Stimulated activated CD8-positive, alpha-beta memory T cell treated with anti-CD3 and anti-CD28 coated beads, Interleukin-4, amount 100 ng/mL, for 24 hours (primary cell): Measurements from ENCODE around the gene DAND5.
"Not testable (repeated sequence)": the region's sequence is repeated elsewhere in the genome, so short reads cannot be mapped to it uniquely, and the experiment has no call there.

Source experiments
- DNase-seq: peaks from one replicate; pipeline ENCODE4 v3.0.0-alpha.2; 2020; ENCODE audit warnings: low read depth

DAND5 gene

DNA sequence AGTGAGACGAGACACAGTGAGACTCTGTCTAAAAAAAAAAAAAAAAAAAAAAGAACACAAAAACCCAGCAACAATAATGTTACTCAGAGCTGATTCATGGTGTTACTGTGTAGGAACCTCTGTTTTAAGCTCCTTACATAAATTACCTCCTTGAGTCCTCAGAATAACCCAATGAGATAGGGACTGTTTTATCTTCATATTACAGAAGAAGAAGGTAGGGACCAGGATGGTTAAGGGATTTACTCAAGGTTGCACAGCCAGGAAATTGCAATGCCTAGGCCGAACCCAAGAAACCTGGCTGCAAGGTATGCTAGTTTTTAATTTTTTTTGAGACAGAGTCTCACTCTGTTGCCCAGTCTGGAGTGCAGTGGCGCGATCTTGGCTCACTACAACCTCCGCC is 1.5 kb upstream of the DAND5 start:
- DNase-seq, result no peak

DNA sequence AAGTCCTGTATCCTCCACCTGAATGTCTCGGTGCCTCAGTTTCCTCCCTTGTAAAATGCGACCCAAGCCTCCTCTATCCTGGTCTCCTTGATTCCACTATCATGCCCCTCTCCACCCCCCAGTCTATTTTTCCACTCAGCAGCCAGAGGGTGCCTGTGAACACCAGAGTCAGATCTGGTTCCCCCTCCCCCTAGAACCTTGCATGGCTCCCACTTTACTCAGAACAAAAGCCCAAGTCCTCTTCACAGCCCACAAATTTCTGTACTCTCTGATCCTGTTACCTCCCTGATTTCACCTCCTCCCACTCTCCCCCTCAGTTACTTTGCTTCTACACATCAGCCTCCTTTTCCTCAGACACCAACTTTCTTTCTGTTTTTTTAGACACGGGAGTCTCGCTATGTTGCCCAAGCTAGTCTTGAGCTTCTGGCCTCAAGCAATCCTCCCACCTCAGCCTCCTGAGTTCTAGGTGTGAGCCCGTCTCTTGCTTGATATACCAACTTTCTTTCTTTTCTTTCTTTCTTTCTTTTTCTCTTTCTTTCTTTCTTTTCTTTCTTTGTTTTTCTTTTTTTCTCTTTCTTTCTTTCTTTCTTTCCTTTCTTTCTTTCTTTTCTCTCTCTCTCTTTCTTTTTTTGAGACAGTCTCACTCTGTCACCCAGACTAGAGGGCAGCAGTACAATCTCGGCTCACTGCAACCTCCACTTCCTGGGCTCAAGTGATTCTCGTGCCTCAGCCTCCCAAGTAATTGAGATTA is 869 bp downstream of the DAND5 start:
- DNase-seq, result no peak

DNA sequence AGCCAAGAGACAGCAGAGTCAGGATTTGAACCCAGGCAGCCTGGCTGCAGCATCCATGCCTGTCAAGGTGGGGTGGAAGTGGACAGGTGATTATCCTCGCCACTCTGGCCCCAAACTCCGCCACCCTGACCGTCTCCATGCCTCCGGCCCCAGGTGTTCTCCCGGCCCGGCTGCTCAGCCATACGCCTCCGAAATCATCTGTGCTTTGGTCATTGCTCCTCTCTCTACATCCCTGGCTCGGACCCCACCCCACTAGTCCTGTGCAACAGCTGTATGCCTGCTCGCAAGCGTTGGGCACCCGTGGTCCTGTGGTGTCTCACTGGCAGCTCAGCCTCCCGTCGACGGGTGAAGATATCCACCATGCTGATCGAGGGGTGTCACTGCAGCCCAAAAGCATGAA is 3.9 kb downstream of the DAND5 start:
- no peak for DNase-seq

DNA sequence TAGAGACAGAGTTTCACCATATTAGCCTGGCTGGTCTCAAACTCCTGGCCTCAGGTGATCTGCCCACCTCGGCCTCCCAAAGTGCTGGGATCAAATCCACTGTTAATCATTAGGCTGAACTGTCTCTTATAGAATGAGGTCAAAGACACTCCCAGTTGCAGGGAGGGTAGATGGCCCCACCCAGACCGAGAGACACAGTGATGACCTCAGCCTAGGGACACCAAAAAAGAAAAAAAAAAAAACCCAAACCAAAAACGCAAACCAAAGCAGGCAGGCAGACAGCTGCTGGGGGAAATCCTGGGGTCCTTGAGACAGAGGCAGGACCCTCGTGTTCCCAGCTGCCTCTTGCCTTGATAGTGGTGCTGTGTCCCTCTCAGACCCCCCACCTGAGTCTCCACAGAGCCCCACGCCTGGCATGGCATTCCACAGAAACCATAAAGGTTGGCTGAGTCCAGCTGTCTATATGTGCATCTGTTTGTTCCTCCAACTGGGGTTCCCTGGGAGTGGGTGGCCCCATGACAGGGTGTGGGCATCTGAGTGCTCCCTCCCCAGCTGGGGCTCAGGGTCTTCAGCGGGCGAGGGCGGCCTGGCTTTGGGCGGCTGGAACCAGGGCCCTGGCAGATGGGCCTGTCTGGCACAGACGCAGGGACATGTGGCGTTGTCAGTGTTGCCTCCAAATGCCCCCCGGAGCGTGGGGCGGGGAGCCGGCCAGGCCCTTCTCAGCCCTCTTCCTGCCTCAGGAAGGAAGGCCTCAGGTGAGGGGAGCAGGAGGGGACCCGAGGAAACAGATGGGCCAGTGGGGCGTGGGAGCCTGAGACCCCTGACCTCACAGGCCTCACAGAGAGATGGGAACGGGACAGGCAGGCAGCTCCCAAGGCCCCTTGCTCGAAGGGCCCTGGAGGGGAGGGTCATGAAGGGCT is 5.2 kb downstream of the DAND5 start:
- no peak for DNase-seq

DNA sequence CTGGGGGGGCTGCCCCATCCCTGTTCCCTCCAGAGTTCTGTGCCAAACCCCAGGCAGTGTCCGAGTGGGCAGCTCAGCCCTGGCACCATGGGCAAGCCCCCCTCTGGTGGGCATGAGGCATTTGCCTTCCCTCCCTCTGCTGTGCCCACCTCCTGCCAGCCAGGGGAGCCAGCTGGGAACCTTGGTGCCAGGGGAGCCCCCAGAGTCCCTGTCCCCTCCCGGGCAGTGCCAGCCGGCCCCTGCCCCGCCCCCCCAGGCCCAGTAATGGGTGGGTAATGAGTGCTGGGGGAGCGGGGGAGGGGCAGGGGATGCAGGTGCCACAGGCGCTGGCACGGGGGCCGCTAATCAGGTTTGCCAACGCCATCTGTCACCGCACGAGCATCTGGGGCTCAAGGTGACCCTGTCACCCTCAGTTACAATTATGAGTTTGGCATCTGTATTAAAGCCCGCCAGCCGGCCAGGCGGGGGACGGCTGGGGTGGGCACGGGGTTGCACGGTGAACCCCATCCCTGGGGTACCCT is 5.9 kb downstream of the DAND5 start:
- no peak for DNase-seq

DNA sequence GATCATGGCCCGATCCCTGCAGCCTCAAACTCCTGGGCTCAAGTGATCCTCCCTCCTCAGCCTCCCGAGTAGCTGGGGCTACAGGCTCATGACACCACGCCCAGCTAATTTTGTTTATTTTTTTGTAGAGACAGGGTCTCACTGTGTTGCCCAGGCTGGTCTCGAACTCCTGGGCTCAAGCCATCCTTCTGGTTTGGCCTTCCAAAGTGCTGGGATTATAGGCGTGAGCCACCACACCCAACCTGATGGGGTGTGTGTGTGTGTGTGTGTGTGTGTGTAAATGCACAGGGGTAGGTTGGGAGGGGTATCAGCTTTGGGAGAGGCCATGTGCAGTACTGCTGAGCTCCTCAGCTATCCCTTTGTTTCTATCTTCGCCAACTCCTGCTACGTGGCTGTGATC is 6.7 kb downstream of the DAND5 start:
- not testable (repeated sequence) for DNase-seq

DNA sequence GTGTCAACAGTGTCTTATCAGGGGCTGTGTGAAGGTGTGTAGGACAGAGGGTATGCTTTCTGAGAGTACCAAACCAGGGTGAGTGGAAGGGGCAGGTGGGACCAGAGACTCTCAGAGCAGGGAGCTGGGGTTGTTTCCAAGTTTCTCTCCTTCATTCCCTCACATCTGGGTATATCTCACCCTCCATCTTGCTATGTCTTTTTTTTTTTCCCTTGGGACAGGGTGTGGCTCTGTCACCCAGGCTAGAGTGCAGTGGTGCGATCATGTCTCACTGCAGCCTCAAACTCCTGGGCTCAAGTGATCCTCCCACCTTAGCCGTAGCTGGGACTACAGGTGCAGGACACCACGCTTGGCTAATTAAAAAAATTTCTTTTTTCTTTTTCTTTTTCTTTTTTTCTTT is 10.6 kb downstream of the DAND5 start:
- DNase-seq, result no peak

DNA sequence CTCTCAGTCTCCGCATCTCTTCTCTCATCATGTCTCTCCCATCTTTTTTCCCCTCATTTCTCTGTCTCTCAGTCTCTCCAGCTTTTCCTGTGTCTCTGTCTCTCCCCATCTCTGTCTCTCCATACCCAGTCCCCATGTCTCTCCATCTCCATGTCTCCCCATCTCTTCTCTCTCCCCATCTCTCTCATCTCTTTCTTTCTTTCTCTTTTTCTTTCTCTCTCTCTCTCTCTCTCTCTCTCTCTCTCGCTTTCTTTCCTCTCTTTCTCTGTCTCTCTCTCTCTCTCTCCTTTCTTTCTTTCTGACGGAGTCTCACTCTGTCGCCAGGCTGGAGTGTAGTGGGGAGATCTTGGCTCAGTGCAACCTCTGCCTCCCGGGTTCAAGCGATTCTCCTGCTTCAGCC is 13.3 kb downstream of the DAND5 start:
- DNase-seq, result no peak

DNA sequence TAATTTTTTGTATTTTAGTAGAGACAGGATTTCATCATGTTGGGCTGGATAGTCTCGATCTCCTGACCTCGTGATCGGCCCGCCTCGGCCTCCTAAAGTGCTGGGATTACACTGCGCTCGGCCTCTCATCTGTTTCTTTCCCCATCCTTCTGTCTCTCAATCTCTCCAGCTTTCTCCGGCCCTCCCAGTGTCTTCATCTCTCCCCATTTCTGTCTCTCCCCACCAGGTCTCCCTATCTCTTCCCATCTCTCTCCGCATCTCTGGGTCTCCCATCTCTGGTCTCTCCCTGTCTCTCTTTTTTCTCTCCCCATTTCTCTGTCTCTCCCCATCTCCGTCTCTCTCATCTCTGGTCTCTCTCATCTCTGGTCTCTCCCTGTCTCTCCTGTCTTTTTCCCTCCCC is 13.7 kb downstream of the DAND5 start:
- DNase-seq, result no peak

DNA sequence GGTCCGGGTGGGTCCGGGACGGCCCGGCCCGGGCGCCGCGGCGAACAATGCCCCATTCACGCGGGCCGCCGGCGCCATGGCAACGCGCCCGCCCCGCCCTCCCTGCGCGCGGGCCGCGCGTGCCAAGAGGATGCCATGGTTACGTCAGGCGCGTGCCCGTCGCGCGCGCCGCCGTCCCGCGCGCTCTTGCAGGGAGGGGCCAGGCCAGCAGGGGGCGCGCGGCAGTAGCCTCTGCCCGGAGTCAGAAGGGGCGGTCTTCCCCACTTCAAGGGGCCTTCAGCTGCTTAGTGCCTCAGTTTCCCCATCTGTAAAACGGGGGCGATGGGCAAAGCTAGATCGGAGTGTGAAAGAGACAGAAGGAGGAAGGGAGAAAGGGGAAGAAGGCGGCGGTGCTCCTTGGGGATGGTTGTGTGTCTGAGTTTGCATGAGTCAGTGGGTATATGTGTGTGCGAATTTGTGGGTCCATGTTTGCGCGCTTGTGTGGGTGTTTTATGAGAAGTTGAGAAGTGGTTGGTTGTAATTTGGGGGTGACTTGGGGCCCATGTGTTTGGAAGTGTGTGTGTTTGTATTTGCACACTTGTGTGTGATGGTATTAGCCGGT is 14.3 kb downstream of the DAND5 start:
- peak; percentile 70 for DNase-seq

DNA sequence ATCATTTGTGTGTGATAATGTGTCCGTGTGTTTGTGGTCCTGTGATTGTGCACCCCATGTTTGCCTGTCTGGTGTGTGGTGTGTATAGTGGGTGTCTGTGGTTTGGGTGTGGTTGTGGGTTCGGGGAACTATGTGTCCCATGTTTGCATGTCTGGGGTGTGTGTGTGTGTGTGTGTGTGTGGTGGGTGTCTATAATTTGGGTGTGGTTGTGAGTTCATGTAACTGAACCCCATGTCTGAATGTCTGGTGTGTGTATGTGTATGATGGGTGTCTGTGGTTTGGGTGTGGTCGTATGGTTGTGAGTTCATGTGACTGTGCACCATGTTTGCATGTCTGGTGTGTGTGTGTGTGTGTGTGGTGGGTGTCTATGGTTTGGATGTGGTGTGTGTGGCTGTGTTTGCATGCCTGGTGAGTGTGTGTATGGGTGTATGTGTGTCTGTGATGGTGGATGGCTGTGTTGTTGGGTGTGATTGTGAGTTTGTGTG is 14.8 kb downstream of the DAND5 start:
- no peak for DNase-seq

DNA sequence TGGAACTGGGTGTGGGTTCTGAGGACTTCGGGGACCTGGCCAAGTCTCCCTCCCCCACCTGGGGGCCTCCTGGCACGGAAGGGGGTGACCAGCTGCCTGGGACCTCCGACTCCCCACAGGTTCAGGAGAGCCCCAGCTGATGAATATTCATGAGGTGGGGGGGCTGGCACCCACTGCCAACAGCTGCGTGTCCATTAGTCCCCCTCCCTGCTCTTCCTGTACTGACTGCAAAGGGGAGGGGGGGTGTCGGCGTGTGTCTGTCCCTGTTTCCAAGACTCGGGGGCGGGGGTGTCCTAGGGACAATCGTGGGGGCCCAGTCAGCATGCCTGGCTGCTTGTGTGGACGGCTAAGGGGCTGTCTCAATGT is 15.3 kb downstream of the DAND5 start:
- DNase-seq, result no peak

DNA sequence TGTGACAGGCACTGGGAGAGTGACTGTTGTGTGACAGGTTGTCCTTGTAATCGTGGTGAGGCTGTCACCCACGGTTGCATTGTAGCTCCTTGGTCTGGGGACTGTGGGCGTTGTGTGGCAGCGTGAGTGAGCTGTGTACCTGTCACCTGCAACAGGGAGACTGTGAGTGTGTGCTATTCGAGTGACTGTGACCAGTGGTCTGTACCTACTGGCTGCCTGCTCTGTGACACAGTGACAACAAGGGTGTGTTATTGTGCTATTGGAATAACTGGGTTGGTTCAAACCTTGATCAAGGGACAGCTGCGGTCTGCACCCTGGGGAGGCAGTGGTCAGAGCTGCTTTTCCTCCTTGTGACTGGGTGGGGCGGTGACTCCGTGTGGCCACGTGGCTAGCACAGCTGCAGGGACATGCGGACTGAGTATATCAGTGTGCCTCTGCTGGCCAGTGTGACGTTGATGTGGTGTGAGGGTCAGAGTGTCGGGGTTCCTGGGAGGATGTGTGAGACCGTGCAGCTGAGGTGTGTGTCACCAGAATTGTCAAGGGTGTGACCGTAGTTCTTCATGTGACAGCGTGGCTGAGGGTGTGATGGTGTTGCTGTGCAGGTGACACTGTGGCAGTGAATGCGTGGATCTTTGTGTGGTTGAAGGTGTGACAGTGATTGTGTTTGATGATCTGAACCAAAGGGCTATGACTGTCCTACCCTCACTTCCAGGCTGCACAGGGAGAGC is 15.8 kb downstream of the DAND5 start:
- DNase-seq, result peak; percentile 12

DNA sequence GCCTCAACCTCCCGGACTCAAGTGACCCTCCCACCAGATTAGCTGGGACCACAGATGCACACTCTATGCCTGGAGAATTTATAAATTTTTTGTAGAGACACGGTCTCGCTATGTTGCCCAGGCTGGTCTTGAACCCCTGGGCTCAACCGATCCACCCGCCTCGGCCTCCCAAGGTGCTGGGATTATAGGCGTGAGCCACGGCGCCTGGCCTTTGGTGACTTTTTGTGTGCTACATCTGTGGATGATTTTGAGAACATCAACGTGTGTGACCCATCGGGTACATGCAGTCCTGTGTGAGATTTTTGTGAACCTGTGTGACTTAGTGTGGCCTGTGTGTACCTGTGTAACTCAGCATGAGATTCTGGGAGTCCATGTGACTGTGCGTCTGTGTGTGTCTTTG is 17.4 kb downstream of the DAND5 start:
- DNase-seq, result no peak

DNA sequence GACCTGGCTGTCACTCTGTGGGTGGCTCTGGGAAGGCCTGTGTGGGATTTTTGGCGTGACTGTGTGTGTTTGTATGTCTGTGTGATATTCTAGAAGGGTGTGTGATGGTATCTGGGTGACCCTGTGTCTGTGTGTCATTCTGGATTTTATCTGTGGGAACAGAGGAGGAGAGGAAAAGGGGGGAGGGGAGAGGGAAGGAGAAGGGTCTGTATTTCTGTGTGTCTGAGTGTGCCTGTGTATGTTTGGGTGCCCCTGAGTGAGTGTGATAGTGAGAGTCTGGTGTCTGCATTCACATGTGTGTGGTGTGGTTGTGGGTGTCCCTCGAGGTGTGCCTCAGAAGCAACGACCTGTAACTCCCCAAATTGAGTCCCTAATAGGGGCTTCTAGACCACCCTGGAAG is 17.8 kb downstream of the DAND5 start:
- no peak for DNase-seq

DNA sequence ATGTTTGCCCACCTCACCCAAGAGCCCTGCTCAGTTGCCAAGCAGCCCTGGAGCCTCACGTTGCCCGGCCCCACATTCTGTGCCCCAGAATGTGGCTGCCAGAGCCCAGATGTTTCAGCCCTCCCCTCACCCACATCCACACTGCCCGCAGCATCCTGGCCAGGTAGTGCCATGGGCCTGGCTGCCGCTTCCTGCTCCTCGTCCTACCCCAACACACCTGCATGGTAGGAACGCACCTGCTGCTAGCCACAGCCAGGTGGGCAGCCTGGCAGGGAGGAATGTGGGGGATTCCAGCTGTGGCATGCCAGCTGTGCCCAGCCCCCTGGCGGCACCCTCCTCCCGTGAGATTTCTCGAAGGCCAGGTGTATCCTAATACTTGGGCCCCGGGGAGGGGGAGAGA is 18.4 kb downstream of the DAND5 start:
- no peak for DNase-seq

DNA sequence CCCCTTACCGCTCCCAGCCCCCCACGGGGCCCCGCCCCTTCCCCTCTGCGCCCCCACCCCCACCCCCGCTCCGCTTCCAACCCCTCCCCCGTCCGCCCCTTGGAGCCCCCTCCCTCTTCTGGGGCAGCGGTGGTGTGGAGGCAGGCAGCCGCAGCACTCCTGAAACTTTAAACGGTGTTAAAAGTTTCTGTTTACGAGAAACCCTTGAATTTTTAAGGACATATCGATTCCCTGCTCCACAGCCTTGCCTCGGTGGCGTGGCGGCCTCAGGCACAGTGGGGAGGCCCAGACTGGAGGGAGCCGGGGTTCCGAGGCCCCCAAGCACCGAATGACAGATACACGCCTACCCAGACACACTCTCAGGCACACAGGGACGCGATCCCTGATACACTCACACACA is 21.1 kb downstream of the DAND5 start:
- no peak for DNase-seq

DNA sequence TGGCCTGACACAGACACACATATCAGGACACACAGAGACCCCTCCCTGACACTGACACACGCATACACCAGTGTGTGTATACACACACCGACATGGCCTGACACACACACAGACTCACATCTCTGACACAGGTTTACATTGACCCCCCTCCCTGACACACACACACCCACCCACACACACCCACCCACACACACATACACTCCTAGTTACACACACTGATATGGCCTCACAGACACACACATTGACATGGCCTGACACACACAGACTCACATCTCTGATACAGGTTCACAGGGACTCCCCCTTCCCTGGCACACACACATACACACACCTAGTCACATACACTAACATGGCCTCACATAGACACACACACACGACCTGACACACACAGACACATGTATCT is 21.5 kb downstream of the DAND5 start:
- no peak for DNase-seq

DNA sequence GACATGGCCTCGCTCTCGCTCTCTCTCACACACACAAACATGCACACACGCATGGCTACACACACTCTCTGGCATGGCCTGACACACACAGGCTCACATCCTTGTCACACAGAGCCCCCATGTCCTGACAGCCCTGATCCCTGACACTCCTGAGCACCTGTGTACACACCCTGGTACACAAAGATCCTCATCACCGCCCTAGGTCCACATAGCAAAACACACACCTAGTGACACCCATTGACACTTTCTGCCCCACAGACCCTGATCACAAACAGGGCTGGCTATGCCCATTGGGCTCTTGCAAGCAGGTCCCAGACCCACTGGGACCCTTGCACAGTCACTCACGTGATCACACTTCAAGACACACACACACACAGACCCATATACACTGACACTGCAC is 21.9 kb downstream of the DAND5 start:
- DNase-seq, result no peak

DNA sequence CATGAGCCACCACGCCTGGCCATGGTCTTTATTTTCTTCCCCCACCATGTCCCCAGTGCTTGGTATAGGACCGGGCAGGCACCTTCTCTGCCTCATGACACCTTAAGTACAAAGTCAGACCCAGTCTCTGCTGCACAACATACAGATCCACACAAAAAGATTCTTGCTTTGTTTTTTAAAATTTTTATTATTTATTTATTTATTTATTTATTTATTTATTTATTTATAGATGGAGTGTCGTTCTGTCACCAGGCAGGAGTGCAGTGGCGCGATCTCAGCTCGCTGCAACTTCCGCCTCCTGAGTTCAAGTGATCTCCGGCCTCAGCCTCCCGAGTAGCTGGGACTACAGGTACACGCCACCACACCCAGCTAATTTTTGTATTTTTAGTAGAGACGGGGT is 23.4 kb downstream of the DAND5 start:
- no peak for DNase-seq

DNA sequence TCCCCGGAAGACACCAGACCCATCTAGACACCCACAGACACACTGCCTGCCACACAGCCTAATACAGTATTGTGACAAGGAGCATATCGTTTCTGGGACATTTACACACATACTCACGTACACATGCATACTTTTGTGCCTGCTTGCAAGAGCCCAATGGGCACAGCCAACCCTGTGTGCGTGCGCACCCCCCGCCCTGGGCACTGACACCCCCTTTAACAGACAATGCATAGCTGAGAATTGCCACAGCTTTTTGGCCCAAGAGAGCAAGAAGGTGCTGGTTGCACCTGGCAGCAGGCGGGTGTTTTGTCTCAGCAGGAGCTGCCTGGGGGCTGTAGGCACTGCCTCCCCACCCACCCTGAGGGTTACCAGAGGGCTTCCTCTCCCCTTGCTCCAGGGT is 24.2 kb downstream of the DAND5 start:
- no peak for DNase-seq
